Progenitor cell of endocrine pancreas (in vitro differentiated cells): Measurements from ENCODE around the gene GMFB. TPM values are rescaled to one million over a fixed set of nuclear protein-coding genes. Genes with fewer than 3 reads are reported as not detected.
"Not testable (repeated sequence)": the region's sequence is repeated elsewhere in the genome, so short reads cannot be mapped to it uniquely, and the experiment has no call there.

ENCODE experiments used
- DNase-seq: peaks from one replicate; pipeline ENCODE4 v3.0.0; 2021; ENCODE audit warnings: low spot score; ENCODE audit not compliant: unreplicated experiment
- H3K27ac Mint-ChIP-seq: 2 replicates; pipeline ENCODE4 v1.8.0; 2021; ENCODE audit warnings: mild to moderate bottlenecking, moderate library complexity, mixed read lengths
- H3K27me3 Mint-ChIP-seq: 2 replicates; pipeline ENCODE4 v1.8.0; 2021; ENCODE audit warnings: mixed read lengths
- H3K36me3 Mint-ChIP-seq: 2 replicates; pipeline ENCODE4 v1.8.0; 2022; ENCODE audit warnings: mixed read lengths; ENCODE audit not compliant: insufficient read depth
- H3K4me1 Mint-ChIP-seq: 2 replicates; pipeline ENCODE4 v1.8.0; 2021; ENCODE audit warnings: low read depth, mixed read lengths
- H3K4me3 Mint-ChIP-seq: 2 replicates; pipeline ENCODE4 v1.8.0; 2021; ENCODE audit warnings: low read depth, mild to moderate bottlenecking, moderate library complexity, mixed read lengths
- H3K9me3 Mint-ChIP-seq: 2 replicates; pipeline ENCODE4 v1.8.0; 2021; ENCODE audit warnings: low read depth, mixed read lengths
- CTCF ChIP-seq: fragments of 200-600 bp; sonication (generic); IDR thresholded peaks from one replicate; pipeline ENCODE4 v1.5.0; 2021; ENCODE audit warnings: antibody characterized with exemption, mild to moderate bottlenecking; ENCODE audit not compliant: unreplicated experiment
- total RNA-seq: library from RNA; stranded (reverse); gene quantifications from 2 replicates; pipeline ENCODE4 v1.2.1, GENCODE V29; 2021

GMFB gene
- total RNA-seq, 1 donor from 2014 or later: 47.6 TPM

GRCh38 chr14:54455363-54455762 lies 33.4 kb downstream of the GMFB start:
- Mint-ChIP-seq H3K9me3 (peaks cover 12% of the 10 kb centered on the region), H3K36me3 (peaks cover 4% of the 10 kb centered on the region), H3K27ac (no peak overlapping the region), H3K4me1 (peaks cover 2% of the 10 kb centered on the region), H3K4me3 (no peak overlapping the region), H3K27me3 (peaks cover 29% of the 10 kb centered on the region)
- TF ChIP-seq CTCF: no peak
- no peak for DNase-seq

DNA sequence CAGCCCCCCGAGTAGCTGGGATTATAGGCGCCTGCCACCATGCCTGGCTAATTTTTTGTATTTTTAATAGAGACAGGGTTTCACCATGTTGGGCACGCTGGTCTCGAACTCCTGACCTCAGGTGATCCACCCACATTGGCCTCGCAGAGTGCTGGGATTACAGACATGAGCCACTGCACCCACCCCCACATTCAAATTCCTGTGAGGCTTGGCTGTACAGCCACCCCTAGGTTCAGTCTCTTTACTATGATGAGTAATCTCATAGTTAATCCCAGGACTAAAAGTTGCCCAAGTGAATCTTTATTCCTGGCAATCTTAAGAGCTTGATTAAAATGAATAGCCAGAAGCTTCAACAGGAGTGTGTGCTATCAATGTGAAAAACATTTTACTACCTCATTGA lies 34.8 kb downstream of the GMFB start:
- not testable (repeated sequence) for H3K9me3 Mint-ChIP-seq, H3K36me3 Mint-ChIP-seq, H3K4me3 Mint-ChIP-seq, DNase-seq, H3K27ac Mint-ChIP-seq, H3K4me1 Mint-ChIP-seq
- peaks cover 37% of the 10 kb centered on the region for H3K27me3 Mint-ChIP-seq

GRCh38 chr14:54453252-54453651 lies 35.5 kb downstream of the GMFB start:
- Mint-ChIP-seq H3K27me3 (peaks cover 36% of the 10 kb centered on the region), H3K27ac (no peak overlapping the region), H3K4me1 (no peaks in the 10 kb centered on the region), H3K4me3 (no peak overlapping the region), H3K9me3 (no peaks in the 10 kb centered on the region), H3K36me3 (no peaks in the 10 kb centered on the region)
- DNase-seq: no peak
- TF ChIP-seq CTCF: no peak

DNA sequence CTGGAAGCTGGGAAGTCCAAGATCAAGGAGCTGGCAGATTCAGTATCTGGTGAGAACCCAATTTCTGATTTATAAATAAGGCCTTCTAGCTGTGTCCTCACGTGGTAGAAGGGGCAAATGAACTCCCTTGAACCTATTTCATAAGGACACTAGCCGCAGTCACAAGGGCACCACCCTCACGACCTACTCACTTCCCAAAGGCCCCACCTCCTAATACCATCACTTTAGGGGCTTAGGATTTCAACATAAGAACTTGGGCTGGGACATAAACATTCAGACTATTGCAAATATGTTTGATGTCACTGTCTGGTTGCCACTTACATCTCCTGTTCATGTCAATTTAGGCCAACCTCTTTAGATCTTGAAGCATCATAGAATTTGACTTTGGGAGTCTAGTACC lies 36.8 kb downstream of the GMFB start:
- Mint-ChIP-seq H3K4me3 (no peak overlapping the region), H3K27me3 (peaks cover 39% of the 10 kb centered on the region), H3K9me3 (no peaks in the 10 kb centered on the region), H3K27ac (no peak overlapping the region), H3K4me1 (no peaks in the 10 kb centered on the region), H3K36me3 (no peaks in the 10 kb centered on the region)
- no peak for DNase-seq
- no peak for TF ChIP-seq CTCF

DNA sequence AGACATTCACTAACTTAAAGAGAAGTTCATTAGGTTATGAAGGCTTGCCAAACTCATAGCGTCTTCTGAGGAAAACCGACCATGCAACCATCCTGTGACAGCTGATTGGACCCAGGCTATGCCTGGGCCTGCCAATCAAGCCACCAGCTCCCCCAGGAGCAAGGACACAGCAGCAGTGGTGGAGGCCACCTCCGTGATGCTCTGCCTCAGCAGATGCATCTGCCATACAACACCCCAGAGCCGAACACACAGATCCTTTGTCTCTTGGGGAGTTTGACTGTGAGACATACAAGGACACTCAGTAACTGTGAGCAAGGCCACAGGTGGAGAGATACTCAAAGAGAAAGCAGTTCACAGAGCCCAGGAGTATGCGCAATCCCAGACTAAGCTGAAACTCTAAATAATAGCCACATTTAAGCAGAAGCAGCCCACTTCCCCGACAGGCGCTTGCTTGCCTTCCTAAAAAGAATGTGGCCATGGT lies 37.6 kb downstream of the GMFB start:
- Mint-ChIP-seq H3K9me3 (no peaks in the 10 kb centered on the region), H3K36me3 (no peaks in the 10 kb centered on the region), H3K27me3 (peaks cover 44% of the 10 kb centered on the region), H3K27ac (no peak overlapping the region), H3K4me3 (no peak overlapping the region), H3K4me1 (no peaks in the 10 kb centered on the region)
- no peak for TF ChIP-seq CTCF
- DNase-seq: no peak

DNA sequence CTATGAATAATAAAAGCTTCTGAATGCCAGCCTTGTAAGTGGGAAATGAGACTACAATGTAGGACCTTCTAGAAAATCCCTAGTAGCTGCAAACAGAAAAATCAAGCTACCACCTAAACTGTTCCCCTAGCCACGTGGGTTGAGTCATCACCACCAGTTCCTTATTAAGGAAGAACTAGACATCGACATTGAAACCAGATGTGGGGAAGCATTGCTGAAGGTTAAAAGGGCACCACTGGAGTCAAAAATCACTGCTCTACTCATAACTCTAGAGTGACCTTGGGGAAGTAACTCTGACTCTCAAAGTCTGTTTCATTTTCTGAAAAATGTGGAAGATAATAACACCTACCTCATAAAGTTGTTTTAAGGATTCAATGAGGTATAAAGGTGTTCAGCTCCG lies 38.2 kb downstream of the GMFB start:
- Mint-ChIP-seq H3K4me1 (peaks cover 2% of the 10 kb centered on the region), H3K9me3 (no peaks in the 10 kb centered on the region), H3K27ac (no peak overlapping the region), H3K36me3 (no peaks in the 10 kb centered on the region), H3K4me3 (no peak overlapping the region), H3K27me3 (peaks cover 47% of the 10 kb centered on the region)
- no peak for TF ChIP-seq CTCF
- no peak for DNase-seq
